GM18870 (cell line): Measurements from ENCODE around the gene CDH15.

ENCODE experiments used
- ATAC-seq: cut with Tn5 transposase; IDR thresholded peaks from one replicate; pipeline ENCODE4 v1.9.1; 2021; ENCODE audit warnings: moderate library complexity; ENCODE audit not compliant: unreplicated experiment

The CDH15 gene

DNA sequence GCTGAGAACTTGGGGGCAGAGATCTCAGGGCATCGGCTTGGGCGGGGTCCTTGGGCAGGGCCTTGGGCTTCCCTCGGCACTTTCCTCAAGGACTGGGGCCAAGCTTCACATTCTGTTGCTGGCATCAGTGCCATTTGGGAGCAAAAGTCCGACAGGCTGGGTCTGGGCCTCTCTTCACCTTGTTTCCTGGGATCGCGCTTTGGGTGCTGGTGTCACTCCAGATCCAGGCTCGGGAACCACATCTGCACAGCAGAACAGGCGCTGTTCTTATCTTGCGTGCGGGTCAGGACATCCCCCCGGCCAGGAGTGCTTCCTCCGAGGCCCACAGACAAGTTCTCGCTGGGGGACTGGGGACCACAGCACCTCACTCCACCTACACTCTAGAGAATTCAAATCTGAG is 31.1 kb upstream of the CDH15 start:
- no peak for ATAC-seq

DNA sequence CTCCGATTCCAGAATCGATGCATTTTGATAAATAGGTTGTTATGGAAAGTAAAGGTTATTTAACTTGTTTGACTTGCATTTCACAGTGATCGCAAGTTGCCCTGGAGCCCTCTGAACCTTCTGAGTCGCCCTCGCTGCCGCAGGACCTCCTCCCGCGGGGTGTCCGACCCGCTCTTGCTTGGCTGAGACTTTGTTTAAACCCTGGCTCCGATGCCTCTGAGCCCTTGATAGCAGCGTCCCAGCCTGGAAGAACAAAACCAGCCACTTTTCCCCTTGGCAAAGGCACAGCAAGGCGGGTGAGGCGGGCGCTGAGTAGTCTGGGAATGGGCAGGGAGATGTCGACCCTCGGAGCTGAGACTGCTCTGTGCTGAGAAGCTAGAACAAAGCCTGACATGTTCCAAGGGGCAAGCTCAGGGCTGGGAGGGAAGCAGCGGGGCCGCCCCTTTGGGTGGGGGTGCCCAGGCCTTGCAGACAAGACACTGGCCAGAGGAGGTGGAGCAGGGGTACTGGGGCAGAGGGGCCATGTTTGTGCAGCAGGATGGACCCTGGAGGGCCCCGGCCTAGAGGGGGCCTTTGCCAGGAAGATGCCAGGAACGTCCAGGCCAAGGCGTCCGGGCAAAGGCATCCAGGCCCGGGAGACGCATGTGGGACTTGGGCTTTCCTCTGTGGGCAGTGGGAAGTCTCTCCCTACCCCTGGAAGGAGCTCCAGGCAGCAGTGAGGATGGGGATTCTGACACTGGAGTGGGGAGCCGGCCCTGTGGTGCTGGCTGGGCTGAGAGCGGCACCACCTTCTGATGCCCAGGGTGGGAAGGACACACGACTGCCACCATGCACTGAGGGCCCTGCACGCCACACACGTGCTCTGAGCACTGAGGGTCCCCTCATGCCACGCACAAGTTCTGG is 30.3 kb upstream of the CDH15 start:
- no peak for ATAC-seq

DNA sequence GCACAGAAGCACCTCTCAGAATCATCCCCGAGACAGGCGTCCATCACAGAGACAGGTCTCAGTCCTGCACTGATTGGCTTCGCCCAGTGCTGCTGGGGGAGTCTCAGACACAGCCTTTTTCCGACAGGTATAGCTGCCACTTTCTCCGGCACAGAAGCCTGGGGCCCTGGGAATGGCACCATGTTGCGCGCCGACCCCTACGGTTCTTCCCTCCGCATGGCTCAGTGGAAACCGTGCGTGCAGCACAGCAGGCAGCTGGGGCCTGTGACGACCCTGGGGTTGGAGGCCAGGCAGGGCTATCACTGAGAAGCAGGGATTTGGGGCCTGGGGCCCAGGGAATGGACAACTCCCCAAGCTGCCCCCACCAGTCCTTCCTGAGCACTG is 29.7 kb upstream of the CDH15 start:
- no peak for ATAC-seq

DNA sequence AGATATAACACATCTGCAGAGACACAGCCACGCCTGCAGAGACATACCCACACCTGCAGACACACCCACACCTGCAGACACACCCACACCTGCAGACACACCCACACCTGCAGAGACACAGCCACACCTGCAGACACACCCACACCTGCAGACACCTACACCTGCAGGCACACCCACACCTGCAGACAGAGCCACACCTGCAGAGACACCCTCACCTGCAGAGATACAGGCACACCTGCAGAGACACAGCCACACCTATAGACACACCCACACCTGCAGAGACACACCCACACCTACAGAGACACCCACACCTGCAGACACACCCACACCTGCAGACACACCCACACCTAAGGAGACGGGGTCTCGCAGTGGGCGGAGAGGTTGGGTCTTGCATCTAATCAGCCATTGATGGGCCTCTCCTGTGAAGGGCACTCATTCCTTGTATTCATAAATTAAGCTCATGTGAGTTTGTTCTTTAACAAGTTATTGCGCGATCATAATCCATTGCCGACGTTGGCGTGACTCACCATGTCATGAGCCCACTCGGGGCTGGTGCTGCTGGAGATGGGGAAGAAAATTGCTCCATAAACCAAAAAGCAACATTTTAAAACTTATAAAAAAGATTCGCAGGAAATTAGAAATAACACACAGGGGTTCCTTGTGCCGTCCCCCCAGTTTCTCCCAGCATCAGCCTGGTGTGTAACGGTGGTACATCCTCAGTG is 28.9 kb upstream of the CDH15 start:
- ATAC-seq = no peak

DNA sequence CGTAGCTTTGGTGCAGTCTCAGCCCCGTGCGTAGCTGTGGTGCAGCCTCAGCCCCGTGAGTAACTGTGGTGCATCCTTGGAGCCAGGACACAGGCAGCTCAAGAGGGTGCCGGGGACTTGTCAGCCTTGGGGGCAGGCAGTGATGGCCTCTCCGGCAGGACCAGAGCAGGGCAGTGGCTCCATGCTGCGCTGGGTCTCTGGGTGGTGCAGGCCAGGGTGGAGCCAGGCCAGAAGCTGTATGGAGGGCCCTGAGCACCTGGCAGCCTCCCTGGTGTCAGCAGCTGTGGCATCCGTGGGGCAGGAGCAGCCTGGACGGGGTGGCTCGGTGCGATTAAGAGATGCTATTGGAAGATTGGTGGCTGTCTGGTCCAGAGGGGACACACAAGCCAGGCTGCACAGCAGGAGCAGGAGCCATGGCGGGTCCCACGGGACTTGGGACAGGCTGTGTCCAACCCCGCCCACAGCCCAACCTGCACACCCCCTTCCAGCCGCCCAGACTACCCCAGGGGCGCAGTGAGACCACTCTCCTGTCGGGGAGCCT is 28.3 kb upstream of the CDH15 start:
- no peak for ATAC-seq

DNA sequence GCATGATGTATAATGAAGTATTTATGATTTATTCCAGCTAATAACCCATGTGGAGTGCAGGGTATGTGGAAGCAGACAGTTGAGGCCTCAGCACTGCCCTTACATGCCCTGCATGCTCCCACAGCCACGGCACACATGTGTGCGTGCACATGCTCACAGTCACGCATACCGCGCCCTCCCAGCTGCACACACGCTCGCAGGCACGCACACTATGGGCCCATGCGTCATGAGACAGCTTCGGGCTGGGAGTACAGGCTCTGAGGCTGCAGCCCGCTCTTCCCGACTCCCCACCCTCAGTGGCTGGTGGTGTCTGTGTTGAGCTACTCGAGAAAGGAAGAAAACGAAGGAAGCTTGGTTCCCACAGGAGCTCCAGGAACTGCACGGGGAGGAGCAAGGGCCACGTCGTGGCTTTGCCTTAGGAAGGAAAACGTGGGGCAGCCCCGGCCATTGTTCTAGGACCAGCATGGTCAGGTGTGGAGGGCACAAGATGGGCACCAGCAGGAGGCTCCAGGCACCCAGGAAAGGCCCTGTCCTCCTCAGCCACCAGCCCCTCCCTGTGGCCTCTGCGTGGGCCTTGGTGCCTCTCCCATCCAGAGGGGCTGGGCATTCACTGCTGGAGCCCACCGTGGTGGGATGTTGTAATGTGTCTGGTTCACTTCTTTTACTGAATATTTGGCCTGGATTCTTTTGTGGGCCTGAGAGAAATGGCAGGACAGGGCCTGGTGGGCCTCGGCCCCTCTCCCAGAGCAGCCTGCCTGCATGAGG is 27.5 kb upstream of the CDH15 start:
- ATAC-seq = no peak

DNA sequence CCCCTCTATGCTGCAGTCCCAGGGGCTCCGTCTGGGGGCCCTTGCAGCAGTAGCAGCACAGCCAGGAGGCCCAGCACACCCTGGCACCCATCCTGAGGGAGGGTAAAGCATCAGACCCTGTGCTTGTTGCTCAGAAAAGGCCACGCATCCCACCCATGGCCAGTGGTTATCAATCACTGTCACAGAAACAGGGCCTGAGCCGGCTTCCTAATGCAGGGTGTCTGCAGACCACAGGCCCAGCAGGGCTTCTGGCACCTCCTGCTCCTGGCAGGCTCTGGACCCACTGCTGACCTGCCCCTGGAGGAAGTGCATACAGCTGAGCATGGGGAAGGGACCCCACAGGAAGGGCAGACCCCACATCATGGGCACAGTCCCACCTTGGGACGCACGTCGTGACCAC is 26.9 kb upstream of the CDH15 start:
- no peak for ATAC-seq

DNA sequence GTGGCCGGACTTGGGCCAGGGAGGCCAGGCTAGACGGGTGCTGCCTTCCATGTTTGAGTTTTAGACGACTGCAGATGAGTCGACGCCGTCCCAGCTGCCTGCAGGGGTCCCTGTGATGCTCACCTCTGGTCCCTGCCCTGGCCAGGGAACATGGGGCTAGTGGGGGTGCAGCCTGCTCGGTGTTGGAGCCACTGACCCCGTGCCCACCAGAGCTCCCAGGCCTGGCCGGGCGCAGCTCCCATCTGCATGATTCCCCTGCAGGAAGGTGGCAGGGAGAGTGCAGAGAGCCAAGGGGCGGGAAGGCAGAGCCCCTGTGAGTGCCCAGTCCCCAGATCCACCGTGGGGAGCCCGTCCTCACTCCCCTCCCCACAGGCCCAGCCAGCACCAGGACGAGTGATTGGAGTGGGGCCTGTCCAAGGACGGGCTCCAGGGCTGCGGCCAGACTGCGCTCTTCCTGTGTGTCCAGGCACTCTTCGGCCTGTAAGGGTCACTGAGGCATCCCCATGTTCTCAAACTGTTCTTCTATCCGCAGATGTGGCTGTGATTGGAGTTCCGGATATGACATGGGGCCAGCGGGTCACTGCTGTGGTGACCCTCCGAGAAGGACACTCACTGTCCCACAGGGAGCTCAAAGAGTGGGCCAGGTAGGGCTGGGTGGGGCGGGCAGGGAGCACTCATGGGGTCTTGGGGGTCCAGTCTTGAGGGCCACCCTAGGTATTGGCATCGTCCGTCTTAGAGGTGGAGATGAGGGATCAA is 26.0 kb upstream of the CDH15 start:
- no peak for ATAC-seq

DNA sequence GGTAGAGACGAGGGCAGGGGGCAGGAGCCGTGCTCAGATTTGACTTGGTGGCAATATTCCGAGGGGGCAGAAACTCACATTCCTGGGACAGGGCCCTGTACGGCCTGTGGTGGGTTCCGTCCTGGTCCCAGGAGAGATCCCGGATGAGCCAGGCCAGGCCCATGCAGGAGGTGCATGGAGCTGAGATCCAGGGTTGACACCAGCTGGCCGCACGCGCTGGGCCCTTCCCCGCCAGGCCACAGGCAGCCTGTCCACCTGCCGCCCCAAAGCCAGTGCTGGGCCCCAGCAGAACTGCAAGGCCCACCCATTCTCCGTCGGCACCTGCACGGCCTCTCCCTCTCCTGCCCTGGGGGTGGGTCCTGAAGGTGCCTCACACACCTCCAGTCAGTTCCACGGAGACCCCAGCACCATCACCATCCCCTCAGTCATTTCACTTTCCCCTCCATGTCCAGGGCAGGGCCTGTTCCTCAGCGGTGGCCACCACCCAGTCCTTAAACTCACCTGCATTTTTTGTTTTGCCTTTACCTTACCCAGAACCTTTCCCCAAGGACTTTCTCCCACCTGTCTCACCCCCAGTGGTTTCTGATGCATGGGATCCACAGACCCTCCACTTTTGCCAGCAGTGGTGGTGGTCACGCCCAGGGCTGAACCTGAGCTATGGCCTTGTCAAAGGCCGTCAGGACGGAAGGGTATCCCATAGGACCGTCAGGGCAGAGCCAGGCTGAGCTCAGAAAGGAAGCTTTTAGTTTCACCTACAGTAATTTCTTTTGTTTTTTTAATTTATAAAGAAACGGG is 25.1 kb upstream of the CDH15 start:
- ATAC-seq = no peak

DNA sequence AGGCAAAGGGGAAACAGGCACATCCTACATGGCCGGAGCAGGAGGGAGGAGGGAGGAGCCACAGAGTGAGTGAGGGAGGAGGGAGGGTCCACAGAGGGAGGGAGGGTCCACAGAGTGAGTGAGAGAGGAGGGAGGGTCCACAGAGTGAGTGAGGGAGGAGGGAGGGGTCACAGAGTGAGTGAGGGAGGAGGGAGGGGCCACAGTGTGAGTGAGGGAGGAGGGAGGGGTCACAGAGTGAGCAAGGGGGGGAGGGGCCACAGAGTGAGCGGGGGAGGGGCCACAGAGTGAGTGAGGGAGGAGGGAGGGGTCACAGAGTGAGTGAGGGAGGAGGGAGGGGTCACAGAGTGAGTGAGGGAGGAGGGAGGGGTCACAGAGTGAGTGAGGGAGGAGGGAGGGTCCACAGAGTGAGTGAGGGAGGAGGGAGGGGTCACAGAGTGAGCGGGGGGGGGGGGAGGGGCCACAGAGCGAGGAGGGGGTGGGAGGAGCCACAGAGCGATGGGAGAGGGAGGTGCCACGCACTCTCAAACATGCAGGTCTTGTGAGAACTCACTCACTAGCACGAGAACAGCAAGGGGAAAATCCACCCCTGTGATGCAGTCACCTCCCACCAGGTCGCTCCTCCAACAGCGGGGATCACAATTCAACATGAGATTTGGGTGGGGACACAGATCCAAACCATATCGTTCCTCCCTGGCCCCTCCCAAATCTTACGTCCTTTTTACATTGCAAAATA is 24.3 kb upstream of the CDH15 start:
- ATAC-seq = no peak

DNA sequence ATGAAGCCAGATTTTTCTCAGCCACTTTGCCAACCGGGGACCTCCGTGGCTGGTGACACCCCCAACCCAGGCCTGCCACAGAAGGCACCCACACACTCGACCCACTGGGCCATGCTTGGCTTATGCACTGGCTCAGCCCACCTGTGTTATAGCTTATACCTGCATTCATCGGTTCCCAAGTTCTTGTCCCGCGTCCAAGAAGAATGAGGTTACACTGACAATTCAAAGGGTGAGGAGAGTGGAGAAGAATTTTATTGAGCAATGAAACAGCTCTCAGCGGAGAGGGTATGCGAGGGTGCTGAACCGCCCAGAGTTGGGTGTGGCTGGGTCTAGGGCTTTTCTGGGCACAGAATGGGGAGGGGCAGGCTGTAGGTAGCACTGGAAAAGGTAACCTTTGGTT is 22.2 kb upstream of the CDH15 start:
- ATAC-seq = no peak

DNA sequence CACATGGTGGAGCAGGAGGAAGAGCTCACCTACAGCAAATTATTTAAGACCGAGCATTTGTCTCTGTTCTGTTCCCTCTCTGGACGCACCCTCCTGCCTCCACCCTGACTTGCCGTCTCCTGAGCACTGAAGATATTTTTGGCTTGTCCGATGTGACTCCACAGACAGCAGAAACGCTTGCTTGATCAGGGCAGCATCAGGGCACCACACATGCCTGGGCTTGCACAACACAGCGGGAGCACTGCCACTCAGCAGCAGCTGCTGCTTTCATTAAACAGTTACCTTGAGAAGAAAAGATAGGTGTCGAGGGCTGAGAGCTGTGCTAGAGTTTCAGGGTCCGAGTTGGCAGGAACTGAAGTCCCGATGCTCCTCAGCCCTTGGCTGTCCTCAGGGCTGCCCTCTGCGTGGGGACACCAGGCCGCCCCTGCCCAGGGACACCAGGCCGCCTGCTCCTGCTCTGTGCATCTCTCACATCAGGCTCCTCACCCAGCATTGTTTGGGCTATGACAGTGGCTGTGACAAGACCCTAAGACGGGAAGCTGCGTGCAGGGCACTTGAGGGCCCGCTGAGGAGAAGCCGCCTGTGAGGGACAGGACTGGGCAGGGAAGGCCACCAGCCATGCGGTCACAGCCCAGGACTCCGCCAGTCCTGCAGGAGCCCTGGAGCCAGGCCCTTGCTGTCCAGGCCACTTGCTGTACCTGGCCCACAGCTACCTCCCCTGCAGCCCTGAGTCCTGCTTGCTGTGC is 21.3 kb upstream of the CDH15 start:
- no peak for ATAC-seq

DNA sequence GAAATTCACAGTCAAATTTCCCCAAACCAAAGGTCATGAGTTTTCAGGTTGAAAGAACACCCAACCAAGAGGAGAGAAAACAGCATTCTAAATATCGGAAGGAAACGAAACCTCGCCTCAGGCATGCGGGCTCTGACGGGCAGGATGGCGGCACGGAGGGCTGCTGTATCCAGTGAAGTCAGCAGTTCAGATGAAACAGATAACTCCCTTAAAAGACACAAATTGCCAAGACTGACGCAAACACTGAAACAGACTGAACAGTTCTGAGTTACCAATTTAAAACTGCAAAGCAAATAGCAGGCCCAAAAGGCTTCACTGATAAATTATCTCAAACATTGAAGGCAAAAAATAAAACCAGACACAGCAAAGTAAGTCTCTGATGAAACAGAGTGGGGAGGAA is 20.6 kb upstream of the CDH15 start:
- ATAC-seq = no peak

DNA sequence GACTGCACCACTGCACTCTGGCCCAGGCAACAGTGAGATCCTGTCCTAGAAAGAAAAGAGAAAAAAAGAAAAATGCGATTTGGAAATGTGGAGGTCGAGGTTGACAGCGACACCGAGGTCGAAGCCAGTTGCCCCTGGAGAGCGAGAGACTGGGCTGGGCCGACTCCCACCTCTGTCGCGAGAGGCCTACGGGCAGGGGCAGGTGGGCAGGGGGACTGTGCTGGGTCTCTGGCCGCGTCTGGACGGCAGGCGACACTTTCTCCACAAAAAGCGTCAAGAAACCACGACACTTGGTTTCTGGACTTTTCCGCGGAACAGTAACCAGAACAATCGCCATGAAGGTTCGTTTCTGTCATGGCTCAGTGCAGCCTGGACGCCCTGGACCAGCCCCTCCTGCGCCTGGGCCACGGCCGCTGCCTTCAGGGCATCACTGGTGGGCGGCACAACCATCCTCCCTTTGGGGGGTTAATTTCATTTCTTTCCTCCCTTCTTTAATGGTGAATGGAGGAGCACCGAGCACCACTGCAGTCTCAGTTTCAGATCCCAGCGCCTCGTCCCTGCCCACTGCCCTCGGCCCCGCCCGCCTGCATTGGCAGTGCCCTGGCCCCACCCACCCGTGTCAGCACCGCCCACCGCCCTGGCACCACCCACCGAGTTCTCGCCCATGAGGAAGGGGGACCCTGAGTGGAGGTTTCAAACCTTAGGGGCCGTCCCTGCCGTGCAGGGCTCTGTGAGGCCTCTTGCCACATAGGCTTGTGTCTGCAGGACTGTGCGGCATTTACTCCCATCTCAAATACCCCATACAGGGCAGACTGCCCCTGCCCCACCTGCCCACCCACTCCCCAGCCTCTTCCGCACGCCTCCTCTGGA is 18.5 kb upstream of the CDH15 start:
- ATAC-seq = no peak

DNA sequence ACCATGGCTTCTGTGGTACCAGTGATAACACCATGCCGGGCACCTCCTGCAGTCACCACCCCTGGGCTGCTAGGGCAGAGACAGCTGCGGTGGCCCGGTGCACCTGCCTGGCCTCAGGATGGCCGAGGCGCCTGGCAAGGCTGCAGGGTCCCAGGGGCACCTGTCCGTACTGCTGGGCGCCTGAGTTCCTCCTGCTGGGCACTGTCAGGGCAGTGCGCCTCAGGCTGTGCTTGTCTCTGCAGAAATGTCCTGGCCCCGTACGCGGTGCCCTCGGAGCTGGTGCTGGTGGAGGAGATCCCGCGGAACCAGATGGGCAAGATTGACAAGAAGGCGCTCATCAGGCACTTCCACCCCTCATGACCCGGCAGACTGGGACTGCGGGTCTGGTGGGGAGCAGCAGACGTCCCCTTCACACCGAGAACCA is 17.7 kb upstream of the CDH15 start:
- ATAC-seq = no peak

DNA sequence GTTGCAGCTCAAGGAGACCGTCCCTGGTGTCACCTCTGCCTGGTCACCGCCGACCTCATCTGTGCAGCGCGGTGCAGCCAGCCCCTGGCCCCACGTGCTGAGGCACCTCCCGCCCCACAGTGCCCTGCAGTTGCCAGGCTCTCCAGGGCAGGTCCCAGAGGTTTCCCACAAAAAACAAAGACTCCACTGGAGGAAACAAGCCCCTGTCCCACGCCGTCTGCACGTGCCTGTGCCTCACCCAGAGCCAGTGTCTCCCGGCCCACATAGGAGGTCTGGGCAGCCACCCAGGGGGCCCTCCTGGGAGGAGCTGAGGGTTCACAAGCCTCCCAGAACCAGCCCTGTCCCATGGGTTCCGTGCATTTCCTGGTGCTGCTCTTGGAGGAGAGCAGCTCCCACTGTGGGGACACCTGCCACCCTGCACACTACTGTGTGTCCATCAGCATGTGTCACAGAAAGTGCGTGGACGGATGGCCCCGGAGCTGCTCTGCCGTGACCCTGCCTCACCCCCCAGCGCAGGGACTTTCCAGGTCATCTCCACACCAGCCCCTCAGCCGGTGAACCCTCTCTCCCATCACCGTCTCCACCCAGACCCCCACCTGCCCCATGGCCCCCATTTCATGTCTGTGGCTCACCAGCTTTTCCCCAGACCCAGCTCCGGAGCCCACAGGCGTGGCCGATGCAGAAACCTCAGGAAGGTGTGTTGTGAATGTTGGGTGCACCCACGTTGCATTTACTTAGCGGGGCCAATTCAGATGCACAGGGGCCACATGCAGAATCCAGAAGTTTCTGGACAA is 17.0 kb upstream of the CDH15 start:
- no peak for ATAC-seq

DNA sequence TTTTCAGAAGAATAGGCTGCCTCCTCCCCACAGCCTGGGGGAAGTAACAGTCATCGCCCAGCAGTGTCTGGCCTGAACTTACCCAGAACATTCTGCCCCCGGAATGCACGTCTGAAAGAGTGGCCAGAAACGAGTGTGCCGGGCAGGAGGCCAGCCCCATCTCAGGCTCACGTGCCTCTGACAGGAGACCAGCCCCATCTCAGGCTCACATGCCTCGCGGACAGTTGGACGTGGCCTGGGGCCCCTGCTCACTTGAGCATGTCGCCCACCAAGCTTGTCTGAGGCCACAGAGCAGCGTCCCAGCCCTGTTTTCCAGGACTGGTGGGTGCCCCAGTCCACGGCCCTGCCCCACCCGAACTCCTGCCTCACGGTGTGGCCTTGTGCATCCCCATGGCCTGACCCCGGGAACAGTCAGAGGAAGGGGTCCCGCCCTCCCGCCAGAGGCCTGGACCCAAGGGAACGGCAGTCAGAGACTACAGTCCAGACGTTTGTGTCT is 16.3 kb upstream of the CDH15 start:
- no peak for ATAC-seq
